Measurements from ENCODE around the gene EBI3.

Gene EBI3

GRCh38 chr19:4210166-4210731 is 19.1 kb upstream of the EBI3 start:
- Histone ChIP-seq H3K4me2 (no peak overlapping the region), H2AFZ (ENCODE audit: low read depth) (no peak overlapping the region), H4K20me1 (ENCODE audit: insufficient read depth) (no peaks in the 10 kb centered on the region), H3K4me1 (ENCODE audit: low read depth, poor library complexity, severe bottlenecking) (no peaks in the 10 kb centered on the region), H3K9ac (no peak overlapping the region), H3K4me3 (IDR thresholded peaks at IDR 0.05; ENCODE audit: insufficient read depth, low read depth, low read length) (no peak overlapping the region), H3K27me3 (ENCODE audit: insufficient read depth, low read depth) (peaks cover 48% of the 10 kb centered on the region), H3K79me2 (ENCODE audit: insufficient read depth, low read depth) (no peaks in the 10 kb centered on the region), H3K27ac (no peak overlapping the region), H3K36me3 (ENCODE audit: insufficient read depth) (no peaks in the 10 kb centered on the region)
- no peak for TF ChIP-seq CTCF (conservative IDR thresholded peaks at IDR 0.05; ENCODE audit: low read depth, low read length)

- H3K4me3 ChIP-seq (IDR thresholded peaks at IDR 0.05; ENCODE audit: insufficient read depth, low read depth, low read length): no peak overlapping the region
- no peaks in the 10 kb centered on the region for H3K4me1 ChIP-seq (ENCODE audit: low read depth, poor library complexity, severe bottlenecking)
- H3K4me2 ChIP-seq: no peak overlapping the region
- no peaks in the 10 kb centered on the region for H3K36me3 ChIP-seq (ENCODE audit: insufficient read depth)
- H4K20me1 ChIP-seq (ENCODE audit: insufficient read depth): no peaks in the 10 kb centered on the region
- no peaks in the 10 kb centered on the region for H3K79me2 ChIP-seq (ENCODE audit: insufficient read depth, low read depth)
- peaks cover 49% of the 10 kb centered on the region for H3K27me3 ChIP-seq (ENCODE audit: insufficient read depth, low read depth)
- H2AFZ ChIP-seq (ENCODE audit: low read depth): no peak overlapping the region
- no peak overlapping the region for H3K27ac ChIP-seq
- H3K9ac ChIP-seq: no peak overlapping the region
- TF ChIP-seq CTCF (conservative IDR thresholded peaks at IDR 0.05; ENCODE audit: low read depth, low read length): no peak
Measured at GRCh38 chr19:4213116-4213515, 16.2 kb upstream of the EBI3 start.

GRCh38 chr19:4215807-4216206 is 13.5 kb upstream of the EBI3 start:
- Histone ChIP-seq H3K27me3 (ENCODE audit: insufficient read depth, low read depth) (peaks cover 55% of the 10 kb centered on the region), H2AFZ (ENCODE audit: low read depth) (no peak overlapping the region), H3K4me1 (ENCODE audit: low read depth, poor library complexity, severe bottlenecking) (no peaks in the 10 kb centered on the region), H3K4me3 (IDR thresholded peaks at IDR 0.05; ENCODE audit: insufficient read depth, low read depth, low read length) (no peak overlapping the region), H3K27ac (no peak overlapping the region), H4K20me1 (ENCODE audit: insufficient read depth) (no peaks in the 10 kb centered on the region), H3K9ac (no peak overlapping the region), H3K4me2 (no peak overlapping the region), H3K79me2 (ENCODE audit: insufficient read depth, low read depth) (no peaks in the 10 kb centered on the region), H3K36me3 (ENCODE audit: insufficient read depth) (no peaks in the 10 kb centered on the region)
- no peak for TF ChIP-seq CTCF (conservative IDR thresholded peaks at IDR 0.05; ENCODE audit: low read depth, low read length)

- no peaks in the 10 kb centered on the region for H3K79me2 ChIP-seq (ENCODE audit: insufficient read depth, low read depth)
- no peak overlapping the region for H3K4me3 ChIP-seq (IDR thresholded peaks at IDR 0.05; ENCODE audit: insufficient read depth, low read depth, low read length)
- no peak overlapping the region for H3K27ac ChIP-seq
- H3K4me2 ChIP-seq: no peak overlapping the region
- no peak for TF ChIP-seq CTCF (conservative IDR thresholded peaks at IDR 0.05; ENCODE audit: low read depth, low read length)
- H4K20me1 ChIP-seq (ENCODE audit: insufficient read depth): no peaks in the 10 kb centered on the region
- no peak overlapping the region for H2AFZ ChIP-seq (ENCODE audit: low read depth)
- H3K4me1 ChIP-seq (ENCODE audit: low read depth, poor library complexity, severe bottlenecking): peaks cover under 1% of the 10 kb centered on the region
- H3K36me3 ChIP-seq (ENCODE audit: insufficient read depth): no peaks in the 10 kb centered on the region
- no peak overlapping the region for H3K9ac ChIP-seq
- H3K27me3 ChIP-seq (ENCODE audit: insufficient read depth, low read depth): peaks cover 62% of the 10 kb centered on the region
Measured at GRCh38 chr19:4216846-4217245, 12.5 kb upstream of the EBI3 start.
